Testis (tissue), 2 donors: ENCODE measurements around the gene CBX2.

Experiments used
- POLR2A ChIP-seq: fragments of 450-650 bp; IDR thresholded peaks from one replicate; pipeline ENCODE4 v1.6.1; 2017; ENCODE audit warnings: antibody characterized with exemption, mild to moderate bottlenecking, moderate library complexity
- TF ChIP-seq, protein P1 (sequence below), 3 experiments: fragments of 450-650 bp in 2 of 3; fragments of 200-600 bp in 1 of 3; sonication (generic) in 1 of 3; IDR thresholded peaks; one replicate each; pipeline ENCODE4 v1.5.1; 2016 to 2019; ENCODE audit warnings: antibody characterized with exemption in 3 of 3, mild to moderate bottlenecking in 2 of 3, moderate library complexity in 1 of 3

DNA sequence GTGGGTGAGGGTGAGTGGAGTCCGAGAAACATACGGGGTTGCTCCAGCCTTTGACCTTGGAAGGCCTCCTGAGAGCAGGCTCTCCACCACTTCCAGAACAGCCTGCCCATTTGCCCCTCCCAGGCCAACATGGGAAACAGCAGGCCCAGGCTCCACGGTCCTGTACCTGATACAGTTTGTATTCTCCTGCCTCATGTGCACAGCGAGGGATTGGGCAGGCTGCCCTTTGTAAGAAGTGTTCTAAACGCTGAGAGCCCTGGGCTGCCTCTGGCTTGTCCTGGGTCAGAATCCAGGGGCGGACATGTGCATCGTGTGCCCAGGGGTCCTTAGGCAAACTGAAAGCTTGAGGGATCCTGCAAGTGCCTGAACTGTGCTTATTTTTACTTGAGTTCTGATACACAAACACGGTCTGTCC, 3.4 kb upstream of the CBX2 start:
- TF ChIP-seq, protein P1, sequence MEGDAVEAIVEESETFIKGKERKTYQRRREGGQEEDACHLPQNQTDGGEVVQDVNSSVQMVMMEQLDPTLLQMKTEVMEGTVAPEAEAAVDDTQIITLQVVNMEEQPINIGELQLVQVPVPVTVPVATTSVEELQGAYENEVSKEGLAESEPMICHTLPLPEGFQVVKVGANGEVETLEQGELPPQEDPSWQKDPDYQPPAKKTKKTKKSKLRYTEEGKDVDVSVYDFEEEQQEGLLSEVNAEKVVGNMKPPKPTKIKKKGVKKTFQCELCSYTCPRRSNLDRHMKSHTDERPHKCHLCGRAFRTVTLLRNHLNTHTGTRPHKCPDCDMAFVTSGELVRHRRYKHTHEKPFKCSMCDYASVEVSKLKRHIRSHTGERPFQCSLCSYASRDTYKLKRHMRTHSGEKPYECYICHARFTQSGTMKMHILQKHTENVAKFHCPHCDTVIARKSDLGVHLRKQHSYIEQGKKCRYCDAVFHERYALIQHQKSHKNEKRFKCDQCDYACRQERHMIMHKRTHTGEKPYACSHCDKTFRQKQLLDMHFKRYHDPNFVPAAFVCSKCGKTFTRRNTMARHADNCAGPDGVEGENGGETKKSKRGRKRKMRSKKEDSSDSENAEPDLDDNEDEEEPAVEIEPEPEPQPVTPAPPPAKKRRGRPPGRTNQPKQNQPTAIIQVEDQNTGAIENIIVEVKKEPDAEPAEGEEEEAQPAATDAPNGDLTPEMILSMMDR (IDR thresholded peaks at IDR 0.05): no peak
- TF ChIP-seq POLR2A: no peak
